Measurements from ENCODE around the gene IFT80.

- TF ChIP-seq CTCF (IDR thresholded peaks at IDR 0.05), result no peak
- no peak for TF ChIP-seq POLR2A (IDR thresholded peaks at IDR 0.05)
Observed at GRCh38 chr3:160221019-160221418, 178.0 kb downstream of the IFT80 start.
